Liver (tissue), 9 donors: ENCODE measurements around the gene SERPINB10. TPM values are rescaled to one million over a fixed set of nuclear protein-coding genes. Genes with fewer than 3 reads are reported as not detected.

Experiments
- DNase-seq: peaks from one replicate; pipeline ENCODE4 v3.0.0-alpha.2; 2017; ENCODE audit warnings: low spot score
- H3K27ac ChIP-seq, 2 donors: one replicate each; pipeline ENCODE4 v1.7.0; 2013; ENCODE audit warnings: inconsistent platforms in 2 of 2, low read length in 2 of 2, control low read depth in 1 of 2, low read depth in 1 of 2, mild to moderate bottlenecking in 1 of 2
- H3K27me3 ChIP-seq, 4 donors: one replicate each; pipeline versions ENCODE4 v1.6.1 to v1.7.0; 2013; ENCODE audit warnings: low read length in 3 of 4, inconsistent platforms in 1 of 4, mild to moderate bottlenecking in 1 of 4, moderate library complexity in 1 of 4; ENCODE audit not compliant: control insufficient read depth in 4 of 4, insufficient read depth in 4 of 4
- H3K36me3 ChIP-seq, 4 donors: one replicate each; pipeline versions ENCODE4 v1.6.1 to v1.7.0; 2013; ENCODE audit warnings: low read length in 3 of 4, mild to moderate bottlenecking in 3 of 4, low read depth in 1 of 4, moderate library complexity in 1 of 4; ENCODE audit not compliant: control insufficient read depth in 4 of 4, insufficient read depth in 3 of 4
- H3K4me1 ChIP-seq, 4 donors: one replicate each; pipeline versions ENCODE4 v1.6.1 to v1.7.0; 2013; ENCODE audit warnings: low read length in 3 of 4, mild to moderate bottlenecking in 3 of 4, moderate library complexity in 1 of 4; ENCODE audit not compliant: control insufficient read depth in 4 of 4, insufficient read depth in 4 of 4
- H3K4me3 ChIP-seq, 3 donors: one replicate each; pipeline versions ENCODE4 v1.6.1 to v1.7.0; 2013; ENCODE audit warnings: low read length in 3 of 3, control low read depth in 1 of 3, low read depth in 1 of 3, mild to moderate bottlenecking in 1 of 3
- H3K9ac ChIP-seq, 2 donors: one replicate each; pipeline ENCODE4 v1.7.0; 2013; ENCODE audit warnings: low read length in 2 of 2, mild to moderate bottlenecking in 2 of 2, moderate library complexity in 2 of 2, control low read depth in 1 of 2, low read depth in 1 of 2
- H3K9me3 ChIP-seq, 4 donors: one replicate each; pipeline versions ENCODE4 v1.6.1 to v1.7.0; 2013; ENCODE audit warnings: low read length in 3 of 4; ENCODE audit not compliant: control insufficient read depth in 4 of 4
- ATF3 ChIP-seq: IDR thresholded peaks from 2 replicates; pipeline ENCODE4 v1.6.1; 2016; ENCODE audit warnings: antibody characterized with exemption
- CTCF ChIP-seq: fragments of 150-350 bp; IDR thresholded peaks from 2 replicates; pipeline ENCODE4 v1.5.1; 2017; ENCODE audit warnings: improper control_type of control experiment, low read depth, low read length; ENCODE audit not compliant: missing input control
- EGR1 ChIP-seq, 2 donors: IDR thresholded peaks; 2 replicates each; pipeline ENCODE4 v1.6.1; 2016 to 2018; ENCODE audit warnings: antibody characterized with exemption in 2 of 2, low read depth in 2 of 2
- FOXA1 ChIP-seq: IDR thresholded peaks from 2 replicates; pipeline ENCODE4 v1.6.1; 2016; ENCODE audit warnings: antibody characterized with exemption
- FOXA2 ChIP-seq: IDR thresholded peaks from 2 replicates; pipeline ENCODE4 v1.6.1; 2016; ENCODE audit warnings: antibody characterized with exemption
- GABPA ChIP-seq, 2 donors: IDR thresholded peaks in 1 of 2; conservative IDR thresholded peaks in 1 of 2; 2 replicates each; pipeline ENCODE4 v1.6.1; 2016; ENCODE audit warnings: antibody characterized with exemption in 2 of 2, mild to moderate bottlenecking in 1 of 2, moderate library complexity in 1 of 2
- HNF4A ChIP-seq, 2 donors: conservative IDR thresholded peaks; 2 replicates each; pipeline ENCODE4 v1.6.1; 2016; ENCODE audit warnings: antibody characterized with exemption in 2 of 2, mild to moderate bottlenecking in 2 of 2
- HNF4G ChIP-seq: IDR thresholded peaks from 2 replicates; pipeline ENCODE4 v1.6.1; 2016; ENCODE audit warnings: antibody characterized with exemption
- JUND ChIP-seq, 2 donors: IDR thresholded peaks; 2 replicates each; pipeline ENCODE4 v1.6.1; 2016; ENCODE audit warnings: antibody characterized with exemption in 2 of 2
- MAX ChIP-seq: IDR thresholded peaks from 2 replicates; pipeline ENCODE4 v1.6.1; 2016; ENCODE audit warnings: antibody characterized with exemption
- NR2F2 ChIP-seq: IDR thresholded peaks from 2 replicates; pipeline ENCODE4 v1.6.1; 2016; ENCODE audit warnings: antibody characterized with exemption
- RAD21 ChIP-seq, 2 donors: IDR thresholded peaks; 2 replicates each; pipeline ENCODE4 v1.6.1; 2016; ENCODE audit warnings: antibody characterized with exemption in 2 of 2, mild to moderate bottlenecking in 2 of 2
- REST ChIP-seq: IDR thresholded peaks from 2 replicates; pipeline ENCODE4 v1.6.1; 2016; ENCODE audit warnings: antibody characterized with exemption, mild to moderate bottlenecking
- RXRA ChIP-seq, 2 donors: IDR thresholded peaks; 2 replicates each; pipeline ENCODE4 v1.6.1; 2017 to 2018; ENCODE audit warnings: antibody characterized with exemption in 2 of 2, mild to moderate bottlenecking in 1 of 2
- SP1 ChIP-seq: IDR thresholded peaks from 2 replicates; pipeline ENCODE4 v1.6.1; 2018; ENCODE audit warnings: antibody characterized with exemption, mild to moderate bottlenecking
- TAF1 ChIP-seq: conservative IDR thresholded peaks from 2 replicates; pipeline ENCODE4 v1.6.1; 2016; ENCODE audit warnings: antibody characterized with exemption, mild to moderate bottlenecking
- YY1 ChIP-seq: IDR thresholded peaks from 2 replicates; pipeline ENCODE4 v1.6.1; 2016; ENCODE audit warnings: antibody characterized with exemption, mild to moderate bottlenecking
- ZBTB33 ChIP-seq: IDR thresholded peaks from 2 replicates; pipeline ENCODE4 v1.6.1; 2016; ENCODE audit warnings: antibody characterized with exemption
- WGBS: extraction: QIAGEN DNeasy Blood & Tissue Kit; methylation state at CpG from one replicate; pipeline ENCODE4 v1.1.7; 2013; 5-methylcytosine and 5-hydroxymethylcytosine counted together
- polyA plus RNA-seq, 2 donors: library from polyadenylated mRNA; stranded (reverse) in 1 of 2; unstranded in 1 of 2; fragments of 200-250 nt in 1 of 2; fragments of >200 nt in 1 of 2; fragmentation: Nextera tagmentation in 1 of 2; extraction: Ambion mirVana in 1 of 2; gene quantifications; one replicate each; pipeline versions ENCODE4 v1.2.1 to v1.2.3, GENCODE V29; 2013 to 2015
- total RNA-seq, 2 donors: library from RNA; depleted of rRNA; stranded (reverse); fragments of >200 nt; gene quantifications; one replicate each; pipeline ENCODE4 v1.2.3, GENCODE V29; 2014
- donor health status: healthy.
- donor health status: healthy.
- donor health status: healthy.
- donor health status: healthy.
- donor health status: healthy.

Gene SERPINB10
- total and polyA plus RNA-seq, 4 donors, result 4.6 TPM; not detected in 3

DNA sequence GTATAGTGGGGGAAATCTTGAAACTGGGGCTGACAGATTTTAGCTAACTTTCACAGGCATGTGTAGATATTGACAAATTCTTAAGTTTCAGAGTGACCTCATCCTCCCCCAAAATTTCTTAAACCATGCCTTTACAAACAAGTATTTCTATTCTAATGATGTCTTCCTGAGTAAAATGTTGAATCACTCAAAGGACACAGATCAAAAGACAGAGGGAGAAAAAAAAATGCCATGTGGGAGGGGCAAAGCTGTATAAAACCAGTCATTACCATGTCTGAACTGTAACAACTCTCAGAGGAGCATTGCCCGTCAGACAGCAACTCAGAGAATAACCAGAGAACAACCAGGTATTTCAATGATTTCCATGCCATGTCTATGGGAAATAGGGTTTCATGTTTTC lies 20.3 kb upstream of the SERPINB10 start, which contains the start of gene SERPINB2:
SERPINB2 (plus strand) TSS at position 282 of the 400 bp plus-strand sequence. CDS start 3,740 bp downstream, outside the sequence.
- H3K27ac ChIP-seq, result no peak within 1 kb of the TSS
- TF ChIP-seq RAD21 (IDR thresholded peaks at IDR 0.05), result no peak
- no peak for TF ChIP-seq SP1
- TF ChIP-seq EGR1 (IDR thresholded peaks at IDR 0.05; ENCODE audit: low read depth in 2 of 2), result no peak
- no peak for TF ChIP-seq REST
- no peak for TF ChIP-seq FOXA2
- no peak for TF ChIP-seq HNF4A (conservative IDR thresholded peaks at IDR 0.05)
- no peak for TF ChIP-seq RXRA (IDR thresholded peaks at IDR 0.05)
- no peak for TF ChIP-seq FOXA1
- no peak for TF ChIP-seq TAF1
- TF ChIP-seq ZBTB33, result no peak
- no peak for TF ChIP-seq GABPA (IDR thresholded peaks at IDR 0.05 in 1 of 2, conservative IDR thresholded peaks at IDR 0.05 in 1 of 2)
- TF ChIP-seq JUND (IDR thresholded peaks at IDR 0.05), result no peak
- no peak for TF ChIP-seq YY1
- no peak for TF ChIP-seq CTCF
- TF ChIP-seq NR2F2, result no peak
- no peak for TF ChIP-seq ATF3
- no peak for TF ChIP-seq MAX
- TF ChIP-seq HNF4G, result no peak
- no peak within 1 kb of the TSS for H3K4me3 ChIP-seq
- H3K9me3 ChIP-seq, result no peaks in the 10 kb centered on the region
- WGBS, result 75% methylated on average over 1 of the region's 1 CpG
- H3K36me3 ChIP-seq, result no peaks in the 10 kb centered on the region
- H3K9ac ChIP-seq, result no peak within 1 kb of the TSS
- no peaks in the 10 kb centered on the region for H3K4me1 ChIP-seq
- no peak for DNase-seq
- H3K27me3 ChIP-seq, result peaks cover 0 to 4% (median 2%) of the 10 kb centered on the region in 4 donors
